Brain microvascular endothelial cell (primary cell): Measurements from ENCODE around the gene KLHL13.
"Not testable (repeated sequence)": the region's sequence is repeated elsewhere in the genome, so short reads cannot be mapped to it uniquely, and the experiment has no call there.

ENCODE experiments used
- DNase-seq: peaks from one replicate; pipeline ENCODE4 v3.0.0-alpha.2; 2020
- H3K27ac ChIP-seq: fragments of 250-450 bp; sonication (Bioruptor Pico); 2 replicates; pipeline ENCODE4 v1.5.1; 2020; ENCODE audit warnings: mild to moderate bottlenecking, moderate library complexity
- H3K27me3 ChIP-seq: fragments of 250-450 bp; sonication (Bioruptor Pico); replicated peaks from 2 replicates; pipeline ENCODE4 v1.5.1; 2020; ENCODE audit warnings: mild to moderate bottlenecking
- H3K36me3 ChIP-seq: fragments of 250-450 bp; sonication (Bioruptor Pico); replicated peaks from 2 replicates; pipeline ENCODE4 v1.5.1; 2020; ENCODE audit warnings: mild to moderate bottlenecking
- H3K4me3 ChIP-seq: 2 replicates; pipeline ENCODE4 v1.5.1; 2011; ENCODE audit warnings: low read depth, mild to moderate bottlenecking, control low read depth, low read length, moderate library complexity
- CTCF ChIP-seq: IDR thresholded peaks from 2 replicates; pipeline ENCODE4 v1.5.1; 2011; ENCODE audit warnings: low read depth, mild to moderate bottlenecking, moderate library complexity, low read length, control low read depth, inconsistent platforms; ENCODE audit errors: missing control alignments
- in situ Hi-C: cut with HindIII; loops from 2 replicates; pipeline ENCODE4 v1.10.0; 2017; ENCODE audit warnings: low sequenced_read_pairs, low pct_ligation_motif_present

Gene KLHL13

GRCh38 chrX:117972711-117973109, 143.9 kb downstream of the KLHL13 start:
- no peak overlapping the region for H3K27ac ChIP-seq
- no peak for TF ChIP-seq CTCF
- in situ Hi-C loops, result no loop called here

GRCh38 chrX:117969782-117970181, 146.8 kb downstream of the KLHL13 start:
- Histone ChIP-seq H3K36me3 (no peaks in the 10 kb centered on the region), H3K27ac (no peak overlapping the region), H3K4me3 (no peak overlapping the region), H3K27me3 (no peaks in the 10 kb centered on the region)
- no peak for TF ChIP-seq CTCF
- in situ Hi-C loops, result no loop called here
- DNase-seq, result no peak

More at GRCh38 chrX:117972711-117973109, 143.9 kb downstream of the KLHL13 start:
- no peak for DNase-seq
- no peak overlapping the region for H3K4me3 ChIP-seq
- H3K36me3 ChIP-seq, result no peaks in the 10 kb centered on the region
- H3K27me3 ChIP-seq, result no peaks in the 10 kb centered on the region

GRCh38 chrX:117969328-117969727, 147.3 kb downstream of the KLHL13 start:
- H3K4me3 ChIP-seq, result no peak overlapping the region
- no peaks in the 10 kb centered on the region for H3K27me3 ChIP-seq
- in situ Hi-C loops, result no loop called here
- DNase-seq, result no peak
- H3K27ac ChIP-seq, result no peak overlapping the region
- H3K36me3 ChIP-seq, result no peaks in the 10 kb centered on the region
- TF ChIP-seq CTCF, result no peak

- in situ Hi-C loops, result no loop called here
- H3K27me3 ChIP-seq, result no peaks in the 10 kb centered on the region
- TF ChIP-seq CTCF, result no peak
- no peak overlapping the region for H3K4me3 ChIP-seq
- DNase-seq, result no peak
- no peaks in the 10 kb centered on the region for H3K36me3 ChIP-seq
- H3K27ac ChIP-seq, result no peak overlapping the region
These were observed 157.6 kb downstream of the KLHL13 start for GRCh38 chrX:117959045-117959444.

GRCh38 chrX:117957128-117957527, 159.5 kb downstream of the KLHL13 start:
- no peak for TF ChIP-seq CTCF
- Histone ChIP-seq H3K36me3 (no peaks in the 10 kb centered on the region), H3K27ac (no peak overlapping the region), H3K4me3 (no peak overlapping the region), H3K27me3 (no peaks in the 10 kb centered on the region)
- in situ Hi-C loops, result no loop called here
- no peak for DNase-seq

GRCh38 chrX:117939296-117939695, 177.3 kb downstream of the KLHL13 start:
- in situ Hi-C loops, result not testable (repeated sequence)

More at GRCh38 chrX:117939296-117939695, 177.3 kb downstream of the KLHL13 start:
- not testable (repeated sequence) for H3K27me3 ChIP-seq, DNase-seq, H3K36me3 ChIP-seq, H3K4me3 ChIP-seq, H3K27ac ChIP-seq
